ENCODE results near the gene BTBD2. TPM values are rescaled to one million over a fixed set of nuclear protein-coding genes. Genes with fewer than 3 reads are reported as not detected.
"Not testable (repeated sequence)": the region's sequence is repeated elsewhere in the genome, so short reads cannot be mapped to it uniquely, and the experiment has no call there.

BTBD2 gene
- polyA plus RNA-seq, 4 donors = 86.4 to 114 (median 100) TPM

GRCh38 chr19:2040647-2041432 is 25.3 kb upstream of the BTBD2 start:
- no peak for DNase-seq (ENCODE audit: low read depth in 4 of 4, low spot score in 3 of 4)

- DNase-seq (ENCODE audit: low read depth in 4 of 4, low spot score in 3 of 4) = no peak
Measured at GRCh38 chr19:2039959-2040646, 24.6 kb upstream of the BTBD2 start.

- DNase-seq (ENCODE audit: low read depth in 4 of 4, low spot score in 3 of 4) = no peak
Measured at GRCh38 chr19:2039089-2039958, 23.8 kb upstream of the BTBD2 start.

GRCh38 chr19:2038284-2039088 is 23.0 kb upstream of the BTBD2 start:
- DNase-seq (ENCODE audit: low read depth in 4 of 4, low spot score in 3 of 4) = no peak

- DNase-seq (ENCODE audit: low read depth in 4 of 4, low spot score in 3 of 4) = no peak
Measured at GRCh38 chr19:2037651-2038255, 22.2 kb upstream of the BTBD2 start.

GRCh38 chr19:2036424-2036823 is 20.9 kb upstream of the BTBD2 start:
- no peak for DNase-seq (ENCODE audit: low read depth in 4 of 4, low spot score in 3 of 4)

- no peak for DNase-seq (ENCODE audit: low read depth in 4 of 4, low spot score in 3 of 4)
Measured at GRCh38 chr19:2035590-2035991, 20.1 kb upstream of the BTBD2 start.

- no peak for DNase-seq (ENCODE audit: low read depth in 4 of 4, low spot score in 3 of 4)
Measured at GRCh38 chr19:2034729-2035589, 19.4 kb upstream of the BTBD2 start.

GRCh38 chr19:2034253-2034652 is 18.7 kb upstream of the BTBD2 start:
- not testable (repeated sequence) for DNase-seq (ENCODE audit: low read depth in 4 of 4, low spot score in 3 of 4)

- DNase-seq (ENCODE audit: low read depth in 4 of 4, low spot score in 3 of 4) = no peak
Measured at GRCh38 chr19:2033825-2034159, 18.3 kb upstream of the BTBD2 start.

GRCh38 chr19:2033115-2033824 is 17.8 kb upstream of the BTBD2 start:
- DNase-seq (ENCODE audit: low read depth in 4 of 4, low spot score in 3 of 4) = no peak

GRCh38 chr19:2032296-2032941 is 16.9 kb upstream of the BTBD2 start:
- no peak for DNase-seq (ENCODE audit: low read depth in 4 of 4, low spot score in 3 of 4)

- DNase-seq (ENCODE audit: low read depth in 4 of 4, low spot score in 3 of 4) = no peak
Measured at GRCh38 chr19:2027361-2027760, 11.8 kb upstream of the BTBD2 start.

- no peak for DNase-seq (ENCODE audit: low read depth in 4 of 4, low spot score in 3 of 4)
Measured at GRCh38 chr19:2026770-2027169, 11.3 kb upstream of the BTBD2 start.

GRCh38 chr19:2022289-2022688 is 6.8 kb upstream of the BTBD2 start:
- no peak for DNase-seq (ENCODE audit: low read depth in 4 of 4, low spot score in 3 of 4)

GRCh38 chr19:2021453-2022140 is 6.1 kb upstream of the BTBD2 start:
- DNase-seq (ENCODE audit: low read depth in 4 of 4, low spot score in 3 of 4) = no peak

- no peak for DNase-seq (ENCODE audit: low read depth in 4 of 4, low spot score in 3 of 4)
Measured at GRCh38 chr19:2018752-2019151, 3.2 kb upstream of the BTBD2 start.
